HCT116 (cell line): ENCODE data around the gene IL1RAP. TPM values are rescaled to one million over a fixed set of nuclear protein-coding genes. Genes with fewer than 3 reads are reported as not detected.

Experiments
- ATAC-seq: fragments of 200-7000 bp; cut with Tn5 transposase; 2 replicates; pipeline ENCODE4 v1.9.1; 2020; ENCODE audit warnings: mild to moderate bottlenecking, moderate library complexity
- BruUV-seq: library from RNA; stranded (reverse); fragments of 400-500 nt; replicated peaks from 2 replicates; lab custom pipeline; 2021; lab: Mats Ljungman, UMichigan
- CTCF ChIA-PET: fragments of 300-600 bp; sonication (Branson Sonifier 250); formaldehyde crosslinking; loops from one replicate; lab custom pipeline; 2021; ENCODE audit warnings: antibody characterized with exemption; lab: Charles Lee
- POLR2A ChIA-PET: fragments of 300-600, 350-600 bp; sonication (Branson Sonifier 250); formaldehyde crosslinking; loops from one replicate; lab custom pipeline; 2021; ENCODE audit warnings: antibody characterized with exemption; lab: Charles Lee
- RAD21 ChIA-PET, 2 experiments: fragments of 300-600 bp; sonication (Branson Sonifier 250); formaldehyde crosslinking; loops; one replicate each; lab custom pipeline; 2023; ENCODE audit warnings: low total read pairs in 2 of 2; ENCODE audit not compliant: uncharacterized antibody in 2 of 2, unreplicated experiment in 2 of 2, low non-redundant PET in 1 of 2; lab: Charles Lee
- DNase-seq: peaks from one replicate; pipeline ENCODE4 v3.0.0-alpha.2; 2010; ENCODE audit warnings: low read depth, low spot score
- H2AFZ ChIP-seq: fragments of 200-600 bp; shearing (Covaris generic), sonication (generic); 2 replicates; pipeline ENCODE4 v1.6.1; 2017; ENCODE audit warnings: low read depth, mixed run types, mixed read lengths, antibody characterized with exemption, low read length; ENCODE audit not compliant: poor library complexity, severe bottlenecking
- H3K27ac ChIP-seq: 2 replicates; pipeline ENCODE4 v1.5.1; 2012; ENCODE audit warnings: low read depth, low read length
- H3K27me3 ChIP-seq: fragments of 200-600 bp; sonication (generic); 2 replicates; pipeline ENCODE4 v1.6.1; 2016; ENCODE audit warnings: mixed run types, low read length, mixed read lengths; ENCODE audit not compliant: insufficient read depth
- H3K36me3 ChIP-seq, 2 experiments: fragments of 200-500 bp in 1 of 2; fragments of 200-600 bp in 1 of 2; sonication (Bioruptor generic) in 1 of 2; sonication (generic) in 1 of 2; 2 replicates each; pipeline versions ENCODE4 v1.5.1 to v1.6.1; 2014 to 2016; ENCODE audit warnings: low read length in 2 of 2, inconsistent platforms in 1 of 2, mixed read lengths in 1 of 2, mixed run types in 1 of 2; ENCODE audit not compliant: insufficient read depth in 2 of 2, control insufficient read depth in 1 of 2
- H3K4me1 ChIP-seq, 2 experiments: fragments of 200-600 bp in 1 of 2; sonication (generic) in 1 of 2; 2 replicates each; pipeline versions ENCODE4 v1.5.1 to v1.6.1; 2012 to 2017; ENCODE audit warnings: low read length in 2 of 2, inconsistent platforms in 1 of 2, mild to moderate bottlenecking in 1 of 2, mixed read lengths in 1 of 2, mixed run types in 1 of 2, moderate library complexity in 1 of 2; ENCODE audit not compliant: insufficient read depth in 2 of 2, control insufficient read depth in 1 of 2
- H3K4me2 ChIP-seq: fragments of 200-600 bp; sonication (generic); 2 replicates; pipeline ENCODE4 v1.6.1; 2017; ENCODE audit warnings: mixed run types, low read length, mixed read lengths
- H3K4me3 ChIP-seq, 2 experiments: fragments of 200-600 bp in 1 of 2; sonication (generic) in 1 of 2; replicated peaks in 1 of 2; 2 replicates each; pipeline ENCODE4 v1.5.1; 2011 to 2016; ENCODE audit warnings: low read length in 2 of 2, control low read depth in 1 of 2, low read depth in 1 of 2, mild to moderate bottlenecking in 1 of 2, mixed read lengths in 1 of 2, mixed run types in 1 of 2
- H3K79me2 ChIP-seq: fragments of 200-600 bp; sonication (generic); 2 replicates; pipeline ENCODE4 v1.6.1; 2017; ENCODE audit warnings: mild to moderate bottlenecking, mixed run types, low read length, moderate library complexity, mixed read lengths; ENCODE audit not compliant: insufficient read depth
- H3K9ac ChIP-seq: fragments of 200-600 bp; sonication (generic); 2 replicates; pipeline ENCODE4 v1.6.1; 2016; ENCODE audit warnings: low read length, mixed read lengths
- H3K9me2 ChIP-seq: fragments of 200-600 bp; sonication (generic), shearing (Covaris generic); 2 replicates; pipeline ENCODE4 v1.6.1; 2017; ENCODE audit warnings: mixed run types, mild to moderate bottlenecking, moderate library complexity; ENCODE audit not compliant: insufficient read depth
- H3K9me3 ChIP-seq, 2 experiments: fragments of 200-500 bp in 1 of 2; fragments of 200-600 bp in 1 of 2; sonication (Bioruptor generic) in 1 of 2; sonication (generic) in 1 of 2; 2 replicates each; pipeline ENCODE4 v1.6.1; 2014 to 2017; ENCODE audit warnings: low read length in 2 of 2, mixed read lengths in 2 of 2, inconsistent platforms in 1 of 2, low read depth in 1 of 2, mild to moderate bottlenecking in 1 of 2, mixed run types in 1 of 2, moderate library complexity in 1 of 2; ENCODE audit not compliant: control insufficient read depth in 1 of 2, insufficient read depth in 1 of 2
- H4K20me1 ChIP-seq: fragments of 200-600 bp; sonication (generic), shearing (Covaris generic); 2 replicates; pipeline ENCODE4 v1.6.1; 2017; ENCODE audit warnings: mixed run types, mild to moderate bottlenecking, moderate library complexity; ENCODE audit not compliant: insufficient read depth
- CEBPB ChIP-seq: IDR thresholded peaks from 2 replicates; pipeline ENCODE4 v1.6.1; 2012; ENCODE audit warnings: low read depth
- EZH2 ChIP-seq: fragments of 200-600 bp; sonication (generic); IDR thresholded peaks from 2 replicates; pipeline ENCODE4 v1.6.1; 2017; ENCODE audit warnings: antibody characterized with exemption, mixed run types
- EZH2phosphoT487 ChIP-seq: fragments of 200-600 bp; IDR thresholded peaks from 2 replicates; pipeline ENCODE4 v1.6.1; 2018; ENCODE audit warnings: antibody characterized with exemption, borderline replicate concordance
- REST ChIP-seq: IDR thresholded peaks from 2 replicates; pipeline ENCODE4 v1.6.1; 2012; ENCODE audit warnings: low read depth
- SIN3A ChIP-seq: IDR thresholded peaks from 2 replicates; pipeline ENCODE4 v1.6.1; 2012; ENCODE audit warnings: low read depth
- YY1 ChIP-seq: IDR thresholded peaks from 2 replicates; pipeline ENCODE4 v1.6.1; 2011; ENCODE audit warnings: low read length, low read depth, moderate library complexity, mild to moderate bottlenecking; ENCODE audit not compliant: insufficient replicate concordance; ENCODE audit errors: extremely low read depth
- ZFX ChIP-seq: fragments of 450-650 bp; IDR thresholded peaks from 2 replicates; pipeline ENCODE4 v1.6.1; 2017
- intact Hi-C: fragments of 100-400 bp; cut with micrococcal nuclease; formaldehyde crosslinking; loops from 2 replicates; pipeline ENCODE4 v1.10.0; 2022
- total RNA-seq: library from RNA; stranded (reverse); gene quantifications from one replicate; pipeline ENCODE4 v1.2.1, GENCODE V29; 2021; ENCODE audit not compliant: unreplicated experiment

Gene IL1RAP
- total RNA-seq, 1 experiment from 2014 or later: 5.8 TPM

GRCh38 chr3:190494907-190495306 is 19.0 kb upstream of the IL1RAP start:
- no peaks in the 10 kb centered on the region for H3K79me2 ChIP-seq

More at GRCh38 chr3:190494907-190495306, 19.0 kb upstream of the IL1RAP start:
- Histone ChIP-seq H2AFZ (no peak overlapping the region), H3K9ac (no peak overlapping the region), H3K9me3 (no peaks in the 10 kb centered on the region), H3K4me2 (no peak overlapping the region), H3K4me1 (peaks cover 0 to 4% of the 10 kb centered on the region in 2 experiments; a peak in 1 of 4 replicates), H3K4me3 (no peak overlapping the region), H3K9me2 (no peaks in the 10 kb centered on the region)
- CTCF ChIA-PET: interaction anchor here (0.7 to 1.2 kb wide), 2 partner anchors 141 to 206 kb away, joined by 3 to 4 read pairs; no protein-coding TSS in a partner anchor
- TF ChIP-seq EZH2phosphoT487: no peak
- no peak for TF ChIP-seq CEBPB
- no peak for TF ChIP-seq SIN3A
- no peak for TF ChIP-seq ZFX
- no peak for TF ChIP-seq REST
- TF ChIP-seq EZH2: no peak
- TF ChIP-seq YY1: no peak
- TF ChIP-seq, all 23 proteins: peak for 0
- POLR2A ChIA-PET: no interaction called here
- BruUV-seq: no TSS peak
- H3K27ac ChIP-seq: no peak overlapping the region
- H3K36me3 ChIP-seq: no peaks in the 10 kb centered on the region
- ATAC-seq (no peak), DNase-seq (no peak)
- no peaks in the 10 kb centered on the region for H4K20me1 ChIP-seq
- RAD21 ChIA-PET: no interaction called here
- no peaks in the 10 kb centered on the region for H3K27me3 ChIP-seq
- intact Hi-C loops: no loop called here
